IMR-90 (cell line): ENCODE results near the gene ZNF835. TPM values are rescaled to one million over a fixed set of nuclear protein-coding genes. Genes with fewer than 3 reads are reported as not detected.

Experiments
- ATAC-seq: fragments of 200-7000 bp; cut with Tn5 transposase; 2 replicates; pipeline ENCODE4 v1.9.1; 2020; ENCODE audit warnings: low read depth, mild to moderate bottlenecking, moderate library complexity
- BruUV-seq: library from RNA; stranded (reverse); fragments of 400-500 nt; replicated peaks from 2 replicates; lab custom pipeline; 2021; lab: Mats Ljungman, UMichigan
- CTCF ChIA-PET: fragments of 300-600 bp; formaldehyde crosslinking; extraction: SDS; loops from one replicate; lab custom pipeline; 2021; ENCODE audit warnings: antibody characterized with exemption; lab: Yijun Ruan, JAX
- POLR2A ChIA-PET: fragments of 300-600 bp; sonication (Branson Sonifier 250); formaldehyde crosslinking; loops from one replicate; lab custom pipeline; 2022; ENCODE audit warnings: antibody characterized with exemption; ENCODE audit not compliant: unreplicated experiment; lab: Charles Lee
- DNase-seq: peaks from one replicate; pipeline ENCODE4 v3.0.0; 2013
- H2AFZ ChIP-seq: replicated peaks from 2 replicates; pipeline ENCODE3; 2013; ENCODE audit warnings: low read length, mild to moderate bottlenecking; ENCODE audit not compliant: poor library complexity
- H2AK5ac ChIP-seq: 2 replicates; pipeline ENCODE4 v1.6.1; 2013; ENCODE audit warnings: low read depth, low read length, inconsistent platforms
- H2AK9ac ChIP-seq: replicated peaks from 2 replicates; pipeline ENCODE3; 2013; ENCODE audit warnings: mild to moderate bottlenecking, low read depth, low read length, moderate library complexity; ENCODE audit not compliant: poor library complexity
- H2BK120ac ChIP-seq: 2 replicates; pipeline ENCODE4 v1.6.1; 2013; ENCODE audit warnings: low read depth, low read length, inconsistent platforms
- H2BK15ac ChIP-seq: 3 replicates; pipeline ENCODE4 v1.6.1; 2013; ENCODE audit warnings: low read depth, low read length, inconsistent platforms
- H2BK20ac ChIP-seq: 2 replicates; pipeline ENCODE4 v1.6.1; 2013; ENCODE audit warnings: low read depth, mild to moderate bottlenecking, inconsistent platforms, low read length, moderate library complexity
- H2BK5ac ChIP-seq: 2 replicates; pipeline ENCODE4 v1.6.1; 2013; ENCODE audit warnings: mild to moderate bottlenecking, low read depth, low read length, inconsistent platforms; ENCODE audit not compliant: poor library complexity, severe bottlenecking
- H3K14ac ChIP-seq: replicated peaks from 2 replicates; pipeline ENCODE4 v1.6.1; 2013; ENCODE audit warnings: low read depth, low read length, inconsistent platforms
- H3K18ac ChIP-seq: 2 replicates; pipeline ENCODE4 v1.6.1; 2013; ENCODE audit warnings: low read depth, low read length, control low read depth
- H3K23ac ChIP-seq: 2 replicates; pipeline ENCODE4 v1.6.1; 2013; ENCODE audit warnings: low read depth, low read length, inconsistent platforms
- H3K27ac ChIP-seq: 2 replicates; pipeline ENCODE4 v1.5.1; 2013; ENCODE audit warnings: mild to moderate bottlenecking, control low read depth, low read length; ENCODE audit not compliant: insufficient read depth
- H3K27me3 ChIP-seq: 2 replicates; pipeline ENCODE4 v1.6.1; 2013; ENCODE audit warnings: low read length; ENCODE audit not compliant: control insufficient read depth, insufficient read depth
- H3K36me3 ChIP-seq: 2 replicates; pipeline ENCODE4 v1.6.1; 2013; ENCODE audit warnings: low read length, mixed read lengths; ENCODE audit not compliant: control insufficient read depth, insufficient read depth
- H3K4ac ChIP-seq: 2 replicates; pipeline ENCODE4 v1.6.1; 2013; ENCODE audit warnings: low read depth, low read length, inconsistent platforms
- H3K4me1 ChIP-seq: 2 replicates; pipeline ENCODE4 v1.6.1; 2013; ENCODE audit warnings: low read length, mixed read lengths; ENCODE audit not compliant: control insufficient read depth, insufficient read depth
- H3K4me2 ChIP-seq: 2 replicates; pipeline ENCODE4 v1.6.1; 2013; ENCODE audit warnings: low read depth, mild to moderate bottlenecking, control low read depth, low read length, moderate library complexity
- H3K4me3 ChIP-seq: 2 replicates; pipeline ENCODE4 v1.5.1; 2013; ENCODE audit warnings: low read depth, mild to moderate bottlenecking, control low read depth, low read length, moderate library complexity; ENCODE audit not compliant: insufficient read depth
- H3K56ac ChIP-seq: 2 replicates; pipeline ENCODE4 v1.6.1; 2013; ENCODE audit warnings: low read length, inconsistent platforms; ENCODE audit not compliant: insufficient read depth; ENCODE audit errors: extremely low read depth
- H3K79me1 ChIP-seq, 2 experiments: 2 replicates each; pipeline ENCODE4 v1.6.1; 2013; ENCODE audit warnings: low read length in 2 of 2, inconsistent platforms in 1 of 2, low read depth in 1 of 2
- H3K9ac ChIP-seq: 2 replicates; pipeline ENCODE4 v1.6.1; 2013; ENCODE audit warnings: low read depth, low read length, control low read depth
- H3K9me1 ChIP-seq: 2 replicates; pipeline ENCODE4 v1.6.1; 2013; ENCODE audit warnings: low read length, inconsistent platforms; ENCODE audit not compliant: insufficient read depth
- H3K9me3 ChIP-seq: 2 replicates; pipeline ENCODE4 v1.6.1; 2013; ENCODE audit warnings: low read length; ENCODE audit not compliant: control insufficient read depth, insufficient read depth
- H4K20me1 ChIP-seq: 2 replicates; pipeline ENCODE4 v1.6.1; 2013; ENCODE audit warnings: low read length, inconsistent platforms; ENCODE audit not compliant: insufficient read depth
- H4K5ac ChIP-seq: 2 replicates; pipeline ENCODE4 v1.6.1; 2013; ENCODE audit warnings: mild to moderate bottlenecking, low read depth, low read length, control low read depth
- H4K8ac ChIP-seq, 2 experiments: 2 replicates each; pipeline ENCODE4 v1.6.1; 2013; ENCODE audit warnings: low read depth in 2 of 2, low read length in 2 of 2, control low read depth in 1 of 2, inconsistent platforms in 1 of 2
- H4K91ac ChIP-seq: 2 replicates; pipeline ENCODE4 v1.6.1; 2013; ENCODE audit warnings: low read depth, low read length, inconsistent platforms; ENCODE audit not compliant: insufficient read depth
- CEBPB ChIP-seq: IDR thresholded peaks from 2 replicates; pipeline ENCODE4 v1.6.1; 2012; ENCODE audit warnings: low read depth, low read length, improper control_type of control experiment
- CHD1 ChIP-seq: IDR thresholded peaks from 2 replicates; pipeline ENCODE4 v1.6.1; 2012; ENCODE audit warnings: low read depth, low read length, improper control_type of control experiment
- RCOR1 ChIP-seq: IDR thresholded peaks from 2 replicates; pipeline ENCODE4 v1.6.1; 2012; ENCODE audit warnings: mild to moderate bottlenecking, low read length, improper control_type of control experiment; ENCODE audit not compliant: insufficient replicate concordance
- RFX5 ChIP-seq: IDR thresholded peaks from 2 replicates; pipeline ENCODE4 v1.8.0; 2012; ENCODE audit warnings: low read depth, mild to moderate bottlenecking, low read length, moderate library complexity
- SMC3 ChIP-seq: fragments of 150-350 bp; IDR thresholded peaks from 2 replicates; pipeline ENCODE4 v1.6.1; 2016; ENCODE audit warnings: low read depth, mild to moderate bottlenecking, antibody characterized with exemption, low read length, moderate library complexity
- WGBS, 2 experiments: methylation state at CpG; one replicate each; pipeline versions ENCODE4 v1.1.5 to v1.1.7; 2013; ENCODE audit warnings: missing lambda C conversion rate in 2 of 2; ENCODE audit not compliant: insufficient read length in 1 of 2; ENCODE audit errors: extremely low coverage in 2 of 2; 5-methylcytosine and 5-hydroxymethylcytosine counted together
- dilution Hi-C: fragments of 300-500 bp; cut with HindIII; formaldehyde crosslinking; loops from one replicate; pipeline ENCODE4 v1.14.3; 2018; ENCODE audit warnings: low sequenced_read_pairs; ENCODE audit not compliant: unreplicated experiment
- in situ Hi-C: fragments of 300-500 bp; cut with MboI; formaldehyde crosslinking; loops from 3 replicates; pipeline ENCODE4 v1.14.3; 2019; ENCODE audit warnings: low sequenced_read_pairs, inconsistent platforms, mixed read lengths
- intact Hi-C: fragments of 100-400 bp; cut with micrococcal nuclease; formaldehyde crosslinking; loops from 2 replicates; pipeline ENCODE4 v1.10.0; 2022
- polyA plus RNA-seq, 3 experiments: library from polyadenylated mRNA; depleted of rRNA; stranded (reverse); fragments of >200 nt; gene quantifications; 2 replicates each; pipeline ENCODE4 v1.2.3, GENCODE V29; 2012; ENCODE audit warnings: low replicate concordance in 1 of 3
- total RNA-seq: library from RNA; depleted of rRNA; stranded (reverse); fragments of >200 nt; gene quantifications from 2 replicates; pipeline ENCODE4 v1.2.3, GENCODE V29; 2012; rRNA removed
- TF ChIP-seq, protein P1 (sequence below): fragments of 150-350 bp; IDR thresholded peaks from 2 replicates; pipeline ENCODE4 v1.6.1; 2016; ENCODE audit warnings: low read depth, mild to moderate bottlenecking, low read length, moderate library complexity, borderline replicate concordance

The ZNF835 gene
- total and polyA plus RNA-seq, 2 of the 4 experiments (the other 2 are of a cell fraction) = not detected

DNA sequence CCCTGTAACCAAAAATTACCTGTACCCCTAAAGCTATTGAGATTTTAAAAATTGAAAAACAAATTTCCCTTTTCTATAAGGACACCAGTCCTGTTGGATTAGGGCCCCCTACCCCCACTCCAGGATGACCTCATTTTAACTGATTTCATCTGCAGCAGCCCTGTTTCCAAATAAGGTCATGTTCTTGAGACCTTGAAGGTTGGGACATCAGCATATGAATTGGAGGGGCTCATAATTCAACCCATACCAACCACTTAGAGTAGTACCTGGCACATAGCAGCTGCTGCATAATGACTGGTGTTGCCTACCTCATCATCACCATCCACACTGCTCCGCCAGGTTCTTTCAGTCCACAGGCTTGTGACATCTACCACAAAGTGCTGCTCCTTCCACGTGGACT, 58.8 kb downstream of the ZNF835 start:
- Histone ChIP-seq H2AK5ac (no peak overlapping the region), H3K9me1 (no peaks in the 10 kb centered on the region), H3K27ac (no peak overlapping the region), H3K4ac (no peak overlapping the region), H2BK120ac (no peak overlapping the region), H3K9me3 (peaks cover 47% of the 10 kb centered on the region), H3K79me1 (peaks cover 12 to 21% of the 10 kb centered on the region in 2 experiments), H4K91ac (no peak overlapping the region), H3K36me3 (peaks cover 15% of the 10 kb centered on the region), H3K4me1 (no peaks in the 10 kb centered on the region), H2AK9ac (no peak overlapping the region), H2AFZ (no peak overlapping the region), H2BK5ac (no peak overlapping the region), H3K4me2 (no peak overlapping the region), H3K27me3 (no peaks in the 10 kb centered on the region), H3K9ac (no peak overlapping the region), H4K20me1 (no peaks in the 10 kb centered on the region), H2BK20ac (no peak overlapping the region), H4K8ac (no peak overlapping the region), H2BK15ac (no peak overlapping the region), H3K18ac (no peak overlapping the region), H3K23ac (no peak overlapping the region), H3K4me3 (no peak overlapping the region), H3K56ac (no peak overlapping the region), H3K14ac (no peak overlapping the region), H4K5ac (no peak overlapping the region)
- no peak for DNase-seq
- intact Hi-C loops = no loop called here
- ATAC-seq = no peak
- dilution Hi-C loops = no loop called here
- TF ChIP-seq, protein P1, sequence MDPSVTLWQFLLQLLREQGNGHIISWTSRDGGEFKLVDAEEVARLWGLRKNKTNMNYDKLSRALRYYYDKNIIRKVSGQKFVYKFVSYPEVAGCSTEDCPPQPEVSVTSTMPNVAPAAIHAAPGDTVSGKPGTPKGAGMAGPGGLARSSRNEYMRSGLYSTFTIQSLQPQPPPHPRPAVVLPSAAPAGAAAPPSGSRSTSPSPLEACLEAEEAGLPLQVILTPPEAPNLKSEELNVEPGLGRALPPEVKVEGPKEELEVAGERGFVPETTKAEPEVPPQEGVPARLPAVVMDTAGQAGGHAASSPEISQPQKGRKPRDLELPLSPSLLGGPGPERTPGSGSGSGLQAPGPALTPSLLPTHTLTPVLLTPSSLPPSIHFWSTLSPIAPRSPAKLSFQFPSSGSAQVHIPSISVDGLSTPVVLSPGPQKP = no peak
- TF ChIP-seq CEBPB (no peak), RFX5 (no peak), RCOR1 (no peak), SMC3 (no peak), CHD1 (no peak)
- WGBS, 2 experiments = 100% methylated on average over 1 of the region's 2 CpGs; no CpG with 5 or more reads in 1 of the 2 experiments
- in situ Hi-C loops = no loop called here
- POLR2A ChIA-PET = no interaction called here
- BruUV-seq = no TSS peak
- CTCF ChIA-PET = no interaction called here

Other genes with a start within 250 kb of the ZNF835 start
- 3.4 and 4.7 TPM in 2 replicates for gene ZNF667, start 194.4 kb downstream of the ZNF835 start, total RNA-seq
- 1.3 and 1.8 TPM in 2 replicates for gene ZNF667, start 194.4 kb downstream of the ZNF835 start, polyA plus RNA-seq (2012; rRNA removed)
- 2.3 and 2.8 TPM in 2 replicates for gene ZNF471, start 163.9 kb downstream of the ZNF835 start, total RNA-seq
- 1.9 and 2.5 TPM in 2 replicates for gene ZNF471, start 163.9 kb downstream of the ZNF835 start, polyA plus RNA-seq (2012; rRNA removed)
- 6.4 and 6.5 TPM in 2 replicates for gene ZFP28, start 132.8 kb downstream of the ZNF835 start, total RNA-seq
- 2.7 and 3.0 TPM in 2 replicates for gene ZFP28, start 132.8 kb downstream of the ZNF835 start, polyA plus RNA-seq (2012; rRNA removed)
- 3.8 and 4.4 TPM in 2 replicates for gene ZNF470, start 104.3 kb downstream of the ZNF835 start, total RNA-seq
- 1.5 and 1.7 TPM in 2 replicates for gene ZNF470, start 104.3 kb downstream of the ZNF835 start, polyA plus RNA-seq (2012; rRNA removed)
- 7.5 and 9.3 TPM in 2 replicates for gene ZNF71, start 76.5 kb downstream of the ZNF835 start, total RNA-seq
- gene ZNF71, start 76.5 kb downstream of the ZNF835 start, polyA plus RNA-seq (2012; rRNA removed) = 7.9 and 8.1 TPM in 2 replicates
- gene SMIM17, start 28.6 kb downstream of the ZNF835 start, total RNA-seq = 0.28 TPM in 1 of 2 replicates, not detected in the other
- 0.10 TPM in 1 of 2 replicates, not detected in the other for gene SMIM17, start 28.6 kb downstream of the ZNF835 start, polyA plus RNA-seq (2012; rRNA removed)
- not detected in 2 replicates for gene PEG3, start 169.0 kb upstream of the ZNF835 start, total RNA-seq
- gene PEG3, start 169.0 kb upstream of the ZNF835 start, polyA plus RNA-seq (2012; rRNA removed) = not detected in 2 replicates
- gene ZIM2, start 169.0 kb upstream of the ZNF835 start, total RNA-seq = not detected in 2 replicates
- not detected in 2 replicates for gene ZIM2, start 169.0 kb upstream of the ZNF835 start, polyA plus RNA-seq (2012; rRNA removed)